Transverse colon (tissue), 4 donors: Measurements from ENCODE around the gene CHD6.

ENCODE experiments used
- CTCF ChIP-seq, 5 experiments: fragments of 200-600 bp in 3 of 5; fragments of 450-650 bp in 2 of 5; sonication (generic) in 3 of 5; IDR thresholded peaks; 1 replicate in 2 of 5; 2 replicates in 3 of 5; pipeline ENCODE4 v1.5.1; 2016 to 2017; ENCODE audit warnings: antibody characterized with exemption in 5 of 5, inconsistent platforms in 3 of 5, mild to moderate bottlenecking in 2 of 5, moderate library complexity in 1 of 5
- POLR2AphosphoS5 ChIP-seq, 3 donors: sonication (generic); formaldehyde crosslinking; IDR thresholded peaks; one replicate each; pipeline ENCODE4 v1.6.1; 2016; ENCODE audit warnings: antibody characterized with exemption in 3 of 3

- TF ChIP-seq POLR2AphosphoS5 (IDR thresholded peaks at IDR 0.05): no peak
- no peak for TF ChIP-seq CTCF (IDR thresholded peaks at IDR 0.05)
Measured at GRCh38 chr20:41577129-41578009, 40.8 kb downstream of the CHD6 start.
